Anterior cingulate cortex (tissue), 58 donors: Measurements from ENCODE around the gene PDXDC1.
"Not testable (repeated sequence)": the region's sequence is repeated elsewhere in the genome, so short reads cannot be mapped to it uniquely, and the experiment has no call there.

Source experiments
- DNase-seq, 58 donors: peaks; one replicate each; lab custom pipeline; 2025; lab: John Stamatoyannopoulos, UW

Gene PDXDC1

DNA sequence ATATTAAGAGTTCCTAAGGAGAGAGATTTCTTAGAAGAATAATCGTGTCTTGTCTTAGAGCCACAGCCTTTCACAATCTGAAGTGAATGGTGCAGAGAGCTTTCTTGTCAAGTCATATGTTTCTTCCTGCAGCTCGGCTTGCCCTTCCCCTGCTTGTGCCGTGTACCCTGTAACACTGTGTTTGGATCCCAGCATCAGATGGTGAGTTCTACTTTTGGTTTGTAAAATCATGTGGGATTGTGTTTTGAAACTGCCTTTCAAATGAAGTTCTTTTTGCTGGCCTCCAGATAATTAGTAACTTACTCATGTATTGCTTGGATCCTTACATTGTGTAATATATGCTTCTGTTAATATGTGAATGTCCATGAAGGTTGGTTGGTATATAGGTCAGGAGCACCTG, 33.8 kb downstream of the PDXDC1 start:
- DNase-seq, result peak in 3 of 58 donors; percentile 14 to 49 (median 23)

DNA sequence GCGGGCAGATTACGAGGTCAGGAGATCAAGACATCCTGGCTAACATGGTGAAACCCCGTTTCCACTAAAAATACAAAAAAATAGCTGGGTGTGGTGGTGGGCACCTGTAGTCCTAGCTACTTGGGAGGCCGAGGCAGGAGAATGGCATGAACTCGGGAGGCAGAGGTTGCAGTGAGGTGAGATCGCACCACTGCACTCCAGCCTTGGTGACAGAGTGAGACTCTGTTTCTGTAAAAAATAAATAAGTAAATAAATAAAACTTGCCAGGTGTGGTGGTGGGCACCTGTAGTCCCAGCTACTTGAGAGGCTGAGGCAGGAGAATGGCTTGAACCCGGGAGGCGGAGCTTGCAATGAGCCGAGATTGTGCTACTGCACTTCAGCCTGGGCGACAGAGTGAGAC, 38.1 kb downstream of the PDXDC1 start:
- not testable (repeated sequence) for DNase-seq

DNA sequence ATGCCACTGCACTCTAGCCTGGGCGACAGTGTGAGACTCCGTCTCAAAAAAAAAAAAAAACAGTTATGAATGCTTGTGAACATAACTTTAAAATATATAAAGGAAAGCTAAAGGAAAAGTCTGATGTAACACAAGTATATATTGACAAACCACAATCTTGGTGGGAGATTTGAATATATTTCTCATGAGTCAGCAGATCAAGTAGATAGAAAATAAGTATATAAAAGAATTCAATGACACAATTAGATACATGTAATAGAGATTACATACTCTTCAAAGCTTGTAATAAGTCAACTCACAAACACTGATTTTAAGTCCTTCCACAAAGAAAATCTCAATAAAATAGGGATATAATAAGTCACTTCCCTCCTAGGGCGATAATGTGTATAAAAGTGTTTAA, 40.8 kb downstream of the PDXDC1 start:
- not testable (repeated sequence) for DNase-seq

DNA sequence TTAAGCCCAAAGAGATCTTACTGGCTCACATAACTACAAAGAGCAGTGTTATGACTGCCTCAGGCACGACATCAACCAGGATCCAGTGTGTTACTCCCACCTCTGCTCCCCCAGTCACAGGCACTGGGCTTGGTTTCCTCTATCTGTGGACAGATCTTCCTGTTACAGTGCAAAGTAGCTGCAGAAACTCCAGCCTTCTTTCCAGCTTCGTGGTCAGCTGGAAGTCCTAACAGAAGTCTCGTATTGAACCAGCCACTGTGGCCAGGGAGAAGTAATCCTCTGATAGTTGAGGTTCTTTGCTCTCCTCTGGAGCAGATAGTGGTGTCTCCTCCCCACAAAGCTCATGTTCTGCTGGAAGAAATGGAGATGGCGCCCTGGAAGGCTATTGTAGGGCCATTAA, 41.5 kb downstream of the PDXDC1 start:
- not testable (repeated sequence) for DNase-seq

DNA sequence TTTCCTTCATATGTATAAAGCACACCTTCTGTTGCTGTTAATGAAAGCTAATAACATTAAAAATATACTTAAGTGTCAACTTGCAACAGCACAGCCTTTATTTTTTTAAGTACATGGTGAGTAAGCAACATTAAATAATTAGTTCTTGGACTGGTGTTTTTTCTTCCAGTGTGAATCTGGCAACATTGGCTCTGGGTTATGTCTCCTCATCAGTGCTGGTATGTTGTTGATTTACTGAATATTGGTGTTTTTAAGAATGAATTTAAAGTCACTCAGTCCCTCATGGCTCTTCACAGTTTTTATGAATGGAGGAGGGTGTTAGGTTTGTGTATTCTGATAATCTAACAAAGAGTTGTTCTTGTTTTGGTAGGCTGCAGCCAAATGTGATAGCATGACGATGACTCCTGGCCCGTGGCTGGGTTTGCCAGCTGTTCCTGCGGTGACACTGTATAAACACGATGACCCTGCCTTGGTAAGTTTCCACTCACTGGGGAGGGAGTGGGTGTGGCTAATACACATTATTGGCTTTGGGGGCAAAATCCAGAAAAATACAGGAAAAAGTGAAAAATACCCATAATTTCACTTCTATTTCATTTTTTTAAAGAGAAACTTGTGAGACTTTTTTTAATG, 42.2 kb downstream of the PDXDC1 start:
- peak in 5 of 58 donors; percentile 8 to 53 (median 14) for DNase-seq

- DNase-seq, result not testable (repeated sequence)
Measured at GRCh38 chr16:15021429-15021828, 46.6 kb downstream of the PDXDC1 start.

DNA sequence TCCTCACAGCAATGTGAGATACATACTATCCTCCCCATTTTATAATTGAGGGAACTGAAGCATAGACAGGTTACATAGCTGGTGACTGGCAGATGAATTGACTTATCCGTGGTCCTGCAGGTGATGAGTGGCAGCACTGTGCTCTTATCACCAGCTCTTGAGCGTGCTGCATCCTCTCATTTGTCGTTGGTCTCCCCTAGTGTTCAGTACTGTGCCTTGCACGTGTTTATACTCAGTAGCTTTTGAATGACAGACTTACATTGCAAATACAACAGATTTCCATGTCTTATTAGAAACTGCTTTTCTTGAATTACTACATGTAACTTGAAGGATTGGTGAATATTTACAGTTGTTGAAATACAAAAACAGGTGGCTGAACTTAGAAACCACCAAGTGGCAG, 47.4 kb downstream of the PDXDC1 start:
- peak in 7 of 58 donors; percentile 8 to 33 (median 18) for DNase-seq

- DNase-seq, result not testable (repeated sequence)
Measured at GRCh38 chr16:15023381-15024077, 48.7 kb downstream of the PDXDC1 start.

GRCh38 chr16:15024858-15025199, 50.0 kb downstream of the PDXDC1 start:
- DNase-seq, result not testable (repeated sequence)

GRCh38 chr16:15025234-15025951, 50.6 kb downstream of the PDXDC1 start:
- DNase-seq, result not testable (repeated sequence)

GRCh38 chr16:15027051-15027450, 52.2 kb downstream of the PDXDC1 start:
- not testable (repeated sequence) for DNase-seq

DNA sequence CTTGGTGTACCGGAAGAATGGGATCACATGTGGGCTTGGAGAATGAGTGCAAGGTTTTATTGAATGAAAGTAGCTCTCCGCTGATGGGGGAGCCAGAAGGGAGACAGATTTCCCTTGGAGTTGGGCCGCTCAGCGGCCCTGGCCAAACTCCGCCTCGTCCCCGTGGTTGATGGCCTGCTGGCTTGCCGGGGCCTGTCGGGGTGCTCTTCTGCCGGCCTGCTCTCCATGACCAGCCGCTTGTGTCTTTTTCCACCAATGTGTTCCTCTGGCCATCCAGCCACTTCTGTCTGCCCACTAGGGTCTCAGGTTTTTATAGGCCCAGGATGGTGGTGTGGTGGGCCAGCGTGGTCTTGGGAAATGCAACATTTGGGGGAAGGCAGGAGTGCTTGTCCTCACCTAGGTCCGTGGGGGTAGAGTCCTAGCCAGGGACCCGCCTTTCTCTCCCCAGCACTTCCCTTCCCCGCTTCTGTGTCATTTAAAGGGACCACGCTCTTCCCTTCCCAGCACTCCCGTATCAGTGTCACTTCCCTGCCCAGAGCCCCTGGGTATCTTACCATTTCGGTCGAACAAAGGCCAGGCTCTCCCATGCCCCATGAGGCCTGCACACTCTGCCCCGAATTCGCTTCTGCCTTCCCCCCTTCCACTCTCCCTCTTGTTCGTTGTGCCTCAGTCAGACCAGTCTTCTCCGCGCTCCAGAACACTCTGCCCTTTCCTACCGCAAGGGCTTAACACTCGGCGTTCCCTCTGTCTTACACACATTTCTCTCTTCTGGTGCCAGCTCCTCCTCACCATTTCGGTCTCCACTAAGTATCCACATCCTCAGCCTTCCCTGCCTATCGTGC, 52.9 kb downstream of the PDXDC1 start:
- DNase-seq, result peak in 2 of 58 donors; percentile 4 to 14

DNA sequence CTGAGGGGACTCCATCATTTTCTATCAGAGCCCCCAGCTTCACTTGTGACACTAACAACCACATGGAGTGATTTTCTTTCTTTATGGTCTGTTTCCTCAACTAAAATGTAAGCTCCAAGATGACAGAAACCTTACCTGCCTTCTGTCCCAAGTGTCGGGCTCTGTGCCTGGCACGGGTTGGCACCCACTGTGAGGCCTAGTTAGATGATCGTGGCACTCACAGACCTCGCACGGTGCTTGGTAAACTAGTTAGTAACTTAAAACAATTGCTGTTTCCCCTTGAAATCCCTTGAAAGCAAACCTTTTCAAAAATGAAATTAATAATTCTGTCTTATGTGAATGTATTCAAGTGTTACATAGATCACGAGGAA, 53.5 kb downstream of the PDXDC1 start:
- DNase-seq, result not testable (repeated sequence)

- peak in 7 of 58 donors; percentile 7 to 55 (median 18) for DNase-seq
Measured at GRCh38 chr16:15028801-15029698, 54.2 kb downstream of the PDXDC1 start.

- DNase-seq, result not testable (repeated sequence)
Measured at GRCh38 chr16:15029749-15030148, 54.9 kb downstream of the PDXDC1 start.

- no peak for DNase-seq
Measured at GRCh38 chr16:15031179-15031578, 56.4 kb downstream of the PDXDC1 start.

- DNase-seq, result no peak
Measured at GRCh38 chr16:15031586-15031985, 56.8 kb downstream of the PDXDC1 start.

DNA sequence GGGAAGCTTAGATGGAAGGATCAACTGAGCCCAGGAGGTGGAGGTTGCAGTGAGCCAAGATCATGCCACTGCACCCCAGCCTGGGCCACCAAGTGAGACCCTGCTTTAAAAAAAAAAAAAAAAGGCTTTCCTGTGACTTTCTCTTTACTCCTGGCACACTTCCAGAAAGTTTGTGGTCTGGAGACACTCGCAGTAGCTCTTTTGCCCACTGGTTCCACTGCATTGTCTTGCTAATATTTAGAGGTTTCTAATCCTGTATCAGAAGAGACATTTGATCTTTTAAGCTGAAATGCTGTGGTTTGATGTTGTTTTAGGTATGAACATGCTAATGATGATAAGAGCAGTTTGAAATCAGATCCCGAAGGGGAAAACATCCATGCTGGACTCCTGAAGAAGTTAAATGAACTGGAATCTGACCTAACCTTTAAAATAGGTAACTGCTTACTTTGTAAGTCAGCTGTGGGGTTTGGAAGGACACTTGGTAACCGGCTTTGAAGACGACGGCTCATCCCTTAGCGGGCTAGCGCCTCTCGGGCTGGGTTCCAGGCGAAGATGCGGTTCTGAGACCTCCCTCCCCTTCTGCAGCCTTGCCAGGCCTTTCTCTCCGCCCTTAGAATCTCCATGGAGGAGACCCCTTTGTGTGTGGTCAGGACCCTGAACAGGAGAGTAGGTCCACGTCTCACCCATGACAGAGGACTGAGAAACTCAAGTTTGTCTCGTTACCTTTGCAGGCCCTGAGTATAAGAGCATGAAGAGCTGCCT, 57.9 kb downstream of the PDXDC1 start:
- no peak for DNase-seq

GRCh38 chr16:15033309-15033707, 58.5 kb downstream of the PDXDC1 start:
- no peak for DNase-seq
